NCI-H524 (cell line): ENCODE data around the gene NOTCH3.

Experiments used
- DNase-seq, 2 experiments: peaks; one replicate each; lab custom pipeline; 2025; lab: John Stamatoyannopoulos, UW

NOTCH3 gene

DNA sequence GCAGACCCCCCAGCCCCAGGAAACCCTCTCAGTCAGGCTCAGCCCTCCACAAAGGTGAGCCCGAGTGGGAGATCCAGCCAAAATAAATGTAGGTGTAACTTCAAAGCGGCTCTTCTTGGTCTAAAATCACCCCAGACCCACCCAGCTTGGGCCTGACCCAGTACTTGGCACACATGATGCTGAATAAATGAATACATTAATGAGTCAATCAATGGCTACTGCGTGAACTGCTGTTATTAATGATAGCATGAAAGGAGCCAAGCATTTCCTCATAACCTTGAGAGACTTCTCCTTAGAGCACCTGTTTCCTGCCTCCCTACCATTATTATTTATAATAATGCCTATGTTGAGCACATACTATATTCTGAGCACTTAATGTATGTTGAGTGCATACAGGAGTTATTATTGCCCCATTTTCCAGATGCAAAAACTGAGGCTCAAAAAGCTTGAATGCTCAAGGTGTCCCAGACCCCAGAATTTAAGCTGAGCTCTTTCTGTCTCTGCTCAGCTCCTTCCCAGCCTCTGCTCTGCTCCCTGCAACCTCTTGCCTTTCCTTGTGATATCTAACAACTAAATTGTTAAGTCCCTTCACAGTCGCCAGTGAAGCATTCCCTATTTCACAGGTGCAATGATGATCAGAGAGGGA, 4.3 kb downstream of the NOTCH3 start:
- no peak for DNase-seq

DNA sequence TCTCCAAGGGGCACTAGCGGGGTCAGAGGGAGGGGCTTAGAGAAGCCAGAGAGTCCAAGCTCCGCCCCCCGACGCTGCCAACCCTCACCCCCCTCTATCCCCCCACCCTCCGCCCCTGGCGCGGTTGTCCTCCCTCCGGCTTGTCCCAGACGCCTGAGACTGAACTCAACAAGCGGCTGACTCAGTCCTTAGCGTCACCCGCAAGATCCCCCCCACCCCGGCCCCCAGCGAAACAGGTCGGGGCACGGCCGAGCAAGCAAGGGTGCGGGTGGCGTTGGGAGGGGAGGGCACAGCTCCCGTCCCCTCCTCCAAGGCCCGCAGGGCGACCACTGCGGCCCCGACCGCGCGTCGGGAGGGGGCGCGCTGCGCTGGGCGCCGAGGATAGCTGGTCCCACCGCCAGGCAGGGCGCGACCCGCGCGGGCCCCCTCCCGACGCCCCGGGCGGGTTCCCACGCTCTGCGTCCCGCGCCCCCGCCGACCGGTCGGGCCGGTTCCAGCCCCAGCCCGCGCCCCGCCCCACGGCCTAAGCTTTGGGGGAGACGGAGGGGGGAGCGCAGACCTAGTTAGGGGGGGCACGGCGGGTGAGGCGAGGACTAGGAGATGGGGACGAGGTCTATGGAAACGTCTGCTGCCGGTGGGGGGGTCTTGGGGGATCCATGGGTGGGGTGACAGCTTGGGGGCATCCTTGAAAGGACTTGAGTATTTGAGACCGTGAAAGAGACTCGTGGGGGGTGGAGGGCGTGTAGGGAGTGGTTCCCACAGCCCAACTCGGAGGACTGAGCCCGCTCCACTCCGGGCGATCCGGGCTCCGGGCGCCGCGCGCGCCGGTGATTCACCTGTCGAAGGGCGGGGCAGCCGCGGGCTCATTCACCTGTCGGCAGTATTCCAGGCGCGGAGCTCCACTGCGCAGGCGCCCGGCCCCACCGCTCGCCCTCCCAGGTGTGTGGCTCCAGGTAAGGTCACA, 5.1 kb downstream of the NOTCH3 start:
- DNase-seq: peak in 1 of 2 experiments; percentile 38

- no peak for DNase-seq
Observed at GRCh38 chr19:15194938-15195337, 5.9 kb downstream of the NOTCH3 start.

DNA sequence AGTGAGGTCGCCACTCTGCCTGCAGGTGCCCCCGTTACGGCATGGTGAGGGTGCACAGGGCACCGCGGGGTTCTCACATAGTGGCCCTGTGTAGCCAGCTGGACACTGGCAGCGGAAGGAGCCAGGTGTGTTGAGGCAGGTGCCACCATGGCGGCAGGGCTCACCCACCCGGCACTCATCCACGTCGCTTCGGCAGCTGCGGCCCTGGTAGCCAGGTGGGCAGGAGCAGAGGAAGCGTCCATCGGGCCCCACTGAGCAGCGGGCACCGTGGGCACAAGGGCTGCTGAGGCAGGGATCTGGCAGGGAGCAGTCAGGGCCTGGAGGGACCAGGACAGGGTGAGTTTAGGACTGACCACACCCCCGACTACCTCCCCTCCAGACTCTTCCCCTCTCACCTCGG, 8.8 kb downstream of the NOTCH3 start:
- DNase-seq: no peak

DNA sequence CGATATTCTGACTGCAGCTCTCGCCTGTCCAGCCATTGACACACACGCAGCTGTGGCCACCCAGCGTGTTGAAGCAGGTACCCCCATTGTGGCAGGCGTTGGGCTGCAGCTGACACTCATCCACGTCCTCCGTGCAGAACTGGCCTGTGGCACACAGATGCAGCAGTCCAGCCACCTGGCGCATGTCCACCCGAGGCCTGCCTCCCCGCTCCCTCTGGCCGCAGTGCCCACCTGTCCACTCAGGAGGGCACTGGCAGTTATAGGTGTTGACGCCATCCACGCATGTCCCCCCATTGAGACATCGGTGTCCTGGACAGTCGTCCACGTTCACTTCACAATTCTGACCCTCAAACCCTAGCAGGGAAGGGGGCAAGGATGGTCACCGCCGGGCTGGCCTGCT, 9.3 kb downstream of the NOTCH3 start:
- no peak for DNase-seq

DNA sequence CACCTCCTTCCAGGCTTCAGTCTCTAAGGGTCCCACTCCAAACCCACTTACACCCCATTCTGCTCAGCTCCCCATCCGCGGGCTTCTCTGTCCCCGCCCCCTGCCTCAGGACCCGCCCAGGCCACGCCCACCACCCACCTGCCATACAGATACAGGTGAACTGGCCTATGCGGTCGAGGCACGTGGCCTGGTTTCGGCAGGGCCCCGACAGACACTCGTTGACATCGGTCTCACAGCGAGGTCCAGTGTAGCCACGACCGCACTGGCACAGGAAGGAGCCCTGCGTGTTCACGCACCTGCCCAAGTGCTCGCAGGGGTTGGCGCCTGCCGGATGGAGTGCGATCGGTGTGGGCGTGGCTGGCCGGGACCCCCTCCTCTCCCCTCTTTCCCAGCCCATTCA, 11.9 kb downstream of the NOTCH3 start:
- DNase-seq: no peak

DNA sequence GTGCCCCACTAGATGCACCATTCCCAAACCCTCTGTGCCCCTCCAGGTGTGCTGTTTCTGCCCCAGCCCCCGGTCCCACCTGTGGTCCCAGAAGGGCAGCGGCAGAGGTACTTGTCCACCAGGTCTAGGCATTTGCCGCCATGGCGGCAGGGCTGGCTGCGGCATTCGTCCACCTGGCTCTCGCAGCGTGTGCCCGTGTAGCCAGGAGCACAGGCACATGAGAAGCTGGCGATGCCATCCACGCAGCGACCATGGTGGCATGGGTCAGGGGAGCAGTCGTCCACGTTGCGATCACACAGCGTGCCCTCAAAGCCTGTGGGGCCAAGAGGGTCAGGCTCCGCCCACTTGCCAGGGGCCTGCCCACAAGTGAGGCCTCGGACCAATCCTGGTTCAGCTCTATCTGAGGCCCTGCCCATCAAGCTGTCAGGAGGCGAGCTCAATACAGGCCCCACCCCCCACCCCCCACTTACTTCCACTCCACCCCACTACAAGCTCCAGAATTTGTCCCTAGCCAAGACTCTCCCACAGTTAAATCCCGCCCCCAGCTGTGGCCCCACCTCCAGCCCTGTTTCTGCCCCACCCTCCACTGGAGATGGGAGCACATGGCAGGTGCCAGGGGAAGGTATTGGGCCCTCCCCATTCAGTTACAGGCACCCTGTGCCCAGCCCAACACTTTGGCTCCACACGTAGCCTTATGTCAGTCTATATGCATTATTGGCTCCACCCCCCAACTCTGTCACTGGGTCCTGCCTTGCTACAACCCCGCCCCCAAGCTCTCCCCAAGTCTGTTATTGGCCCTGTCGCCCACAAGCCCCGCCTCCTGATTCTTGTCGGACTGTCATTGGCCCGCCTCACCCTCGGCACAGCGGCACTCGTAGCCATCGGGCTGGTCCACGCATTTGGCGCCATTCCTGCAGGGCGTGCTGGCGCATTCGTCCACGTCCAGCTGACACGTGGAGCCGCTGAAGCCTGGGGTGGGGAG, 13.5 kb downstream of the NOTCH3 start:
- no peak for DNase-seq

- DNase-seq: no peak
Observed at GRCh38 chr19:15185188-15185587, 15.6 kb downstream of the NOTCH3 start.

- no peak for DNase-seq
Observed at GRCh38 chr19:15184776-15185175, 16.0 kb downstream of the NOTCH3 start.

DNA sequence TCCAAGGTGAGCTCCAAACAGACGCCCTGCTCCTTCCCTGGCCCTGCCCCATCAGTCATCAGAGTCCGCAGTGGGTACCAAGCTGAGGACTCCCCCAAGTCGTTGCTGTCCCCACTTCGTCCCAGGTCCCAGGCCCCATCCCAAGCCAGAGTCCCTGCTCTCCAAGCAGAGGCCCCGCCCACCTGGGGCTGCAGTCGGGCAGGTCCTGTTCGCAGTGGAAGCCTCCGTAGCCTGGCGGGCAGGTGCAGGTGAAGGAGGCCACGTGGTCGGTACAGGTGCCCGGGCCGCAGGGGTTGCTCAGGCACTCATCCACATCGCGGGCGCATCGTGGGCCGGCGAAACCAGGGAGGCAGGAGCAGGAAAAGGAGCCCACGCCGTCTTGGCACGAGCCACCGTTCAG, 19.4 kb downstream of the NOTCH3 start:
- DNase-seq: no peak

DNA sequence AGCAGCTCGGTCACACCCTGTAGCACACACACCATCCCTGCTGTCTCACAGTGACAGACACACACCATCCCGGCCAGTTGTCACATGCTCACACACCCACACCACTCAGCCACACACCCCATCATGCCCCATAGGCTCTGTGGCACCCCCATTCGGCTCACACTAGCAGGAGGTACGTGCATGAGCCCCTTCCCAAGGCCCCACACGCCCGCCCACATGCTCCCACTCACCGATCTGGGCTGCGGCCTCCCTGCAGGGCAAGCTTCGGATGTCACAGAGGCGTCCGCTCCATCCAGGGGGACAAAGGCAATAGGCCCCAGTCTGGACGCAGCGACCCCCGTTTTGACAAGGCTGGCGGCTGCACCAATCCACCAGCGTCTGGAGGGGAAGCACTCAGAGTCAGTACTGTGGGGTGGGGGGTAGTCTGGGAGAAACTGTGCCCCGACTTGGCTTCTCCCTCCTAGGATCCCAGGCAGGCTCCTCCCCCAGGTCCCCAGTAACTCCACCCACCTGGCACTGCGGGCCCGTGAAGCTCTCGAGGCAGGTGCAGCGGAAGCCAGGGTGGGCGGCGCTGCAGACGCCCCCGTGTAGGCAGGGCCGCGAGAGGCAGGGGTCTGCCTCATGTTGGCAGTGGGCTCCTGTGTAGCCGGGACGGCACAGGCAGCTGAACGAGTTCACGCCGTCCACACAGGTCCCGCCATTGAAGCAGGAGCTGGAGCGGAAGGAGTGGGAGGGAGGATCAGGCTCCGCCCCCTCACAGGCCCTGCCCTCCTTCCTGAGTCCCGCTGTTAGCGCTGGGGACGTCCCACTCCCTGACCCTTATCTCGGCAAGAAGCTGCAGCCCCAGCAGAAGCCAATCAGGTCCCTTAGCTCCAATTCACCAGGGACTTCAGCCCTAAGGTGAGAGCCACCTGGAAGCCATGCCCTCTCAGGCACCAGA, 20.1 kb downstream of the NOTCH3 start:
- peak; percentile 25 to 53 for DNase-seq

DNA sequence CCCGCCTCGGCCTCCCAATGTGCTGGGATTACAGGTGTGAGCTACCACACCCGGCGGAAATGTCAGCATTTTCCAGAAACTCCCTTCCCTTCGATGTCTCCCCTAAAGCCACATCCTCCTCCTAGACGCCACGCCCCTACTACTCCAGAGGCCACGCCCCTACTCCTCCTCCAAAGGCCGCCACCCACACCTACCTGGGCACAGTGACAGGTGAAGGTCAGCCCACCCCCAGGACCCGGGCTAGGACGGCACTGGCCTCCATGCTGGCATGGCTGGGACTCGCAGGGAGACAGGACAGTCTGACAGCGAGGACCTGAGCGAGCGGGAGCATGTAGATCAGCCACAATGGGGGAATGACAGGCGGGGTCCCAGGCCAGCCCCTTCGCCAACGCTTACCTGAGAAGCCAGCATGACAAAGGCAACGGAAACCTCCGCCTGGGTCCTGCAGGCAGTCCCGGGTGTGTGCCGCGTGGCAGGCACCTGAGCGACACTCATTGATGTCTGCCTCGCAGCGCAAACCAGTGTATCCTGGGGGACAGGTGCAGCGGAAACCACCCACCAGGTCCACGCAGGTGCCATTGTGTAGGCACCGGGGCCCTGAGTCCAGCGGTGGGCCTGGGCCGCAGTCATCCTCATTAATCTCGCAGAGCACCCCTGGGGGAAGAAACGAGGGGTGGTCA, 22.0 kb downstream of the NOTCH3 start:
- no peak for DNase-seq

DNA sequence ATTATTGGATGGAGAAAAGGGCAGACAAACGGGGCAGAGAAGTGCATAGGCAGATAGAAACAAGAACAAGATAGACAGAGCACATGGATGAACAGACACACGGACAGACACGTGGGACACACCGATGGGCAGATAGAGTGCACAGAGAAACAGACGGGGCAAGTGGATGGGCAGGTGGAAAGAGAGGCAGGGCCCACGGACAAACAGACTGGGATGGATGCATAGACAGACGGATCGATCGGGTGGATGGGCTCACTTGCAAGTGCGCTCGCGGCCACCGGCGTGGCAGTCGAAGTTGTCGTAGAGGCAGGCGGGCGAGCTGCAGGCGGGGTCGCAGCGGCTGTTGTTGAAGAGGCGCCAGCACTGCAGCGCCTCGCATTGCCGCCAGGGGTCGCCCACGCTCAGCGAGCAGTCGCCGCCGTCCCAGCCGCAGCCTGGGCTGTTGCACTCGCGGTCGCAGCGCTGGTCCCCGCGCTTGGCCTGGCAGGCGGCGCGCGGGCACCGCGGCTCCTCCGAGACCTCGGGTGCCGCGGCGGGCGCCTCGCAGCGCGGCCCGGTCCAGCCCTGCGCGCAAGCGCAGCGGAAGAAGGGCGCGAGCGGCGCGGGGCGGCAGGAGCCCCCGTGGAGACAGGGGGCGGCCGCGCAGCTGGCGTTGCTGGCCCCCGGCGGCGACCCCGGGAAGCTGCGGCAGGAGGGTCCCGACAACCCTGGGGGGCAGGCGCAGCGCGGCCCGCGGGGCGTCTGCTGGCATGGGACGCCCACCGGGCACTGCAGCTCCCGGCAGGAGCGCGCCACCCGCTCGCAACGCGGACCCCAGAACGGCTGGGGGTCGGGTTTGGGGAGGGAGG, 23.3 kb downstream of the NOTCH3 start:
- peak; percentile 67 to 86 for DNase-seq

GRCh38 chr19:15175609-15176008, 25.2 kb downstream of the NOTCH3 start:
- DNase-seq: no peak

GRCh38 chr19:15173746-15174404, 26.9 kb downstream of the NOTCH3 start:
- DNase-seq: peak; percentile 25 to 69

DNA sequence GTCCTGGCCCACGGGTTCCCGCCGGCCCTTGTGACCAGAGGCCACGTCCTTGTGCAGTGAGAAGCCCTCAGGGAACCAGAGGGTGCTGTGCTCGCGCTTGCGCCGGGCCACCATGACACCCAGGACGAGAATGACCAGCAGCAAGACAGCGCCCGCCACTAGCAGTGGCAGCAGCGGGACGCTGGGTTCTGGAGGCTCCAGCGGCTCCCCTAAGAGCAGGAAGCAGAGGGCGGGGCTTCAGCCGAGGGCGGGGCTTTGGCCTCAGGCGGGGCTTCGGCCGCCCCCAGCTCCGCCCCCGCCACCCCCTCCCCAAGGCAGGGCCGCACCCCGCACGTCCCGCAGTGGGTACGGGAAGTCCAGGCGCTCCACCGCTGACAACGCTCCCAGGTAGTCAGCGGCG, 30.4 kb downstream of the NOTCH3 start:
- no peak for DNase-seq

DNA sequence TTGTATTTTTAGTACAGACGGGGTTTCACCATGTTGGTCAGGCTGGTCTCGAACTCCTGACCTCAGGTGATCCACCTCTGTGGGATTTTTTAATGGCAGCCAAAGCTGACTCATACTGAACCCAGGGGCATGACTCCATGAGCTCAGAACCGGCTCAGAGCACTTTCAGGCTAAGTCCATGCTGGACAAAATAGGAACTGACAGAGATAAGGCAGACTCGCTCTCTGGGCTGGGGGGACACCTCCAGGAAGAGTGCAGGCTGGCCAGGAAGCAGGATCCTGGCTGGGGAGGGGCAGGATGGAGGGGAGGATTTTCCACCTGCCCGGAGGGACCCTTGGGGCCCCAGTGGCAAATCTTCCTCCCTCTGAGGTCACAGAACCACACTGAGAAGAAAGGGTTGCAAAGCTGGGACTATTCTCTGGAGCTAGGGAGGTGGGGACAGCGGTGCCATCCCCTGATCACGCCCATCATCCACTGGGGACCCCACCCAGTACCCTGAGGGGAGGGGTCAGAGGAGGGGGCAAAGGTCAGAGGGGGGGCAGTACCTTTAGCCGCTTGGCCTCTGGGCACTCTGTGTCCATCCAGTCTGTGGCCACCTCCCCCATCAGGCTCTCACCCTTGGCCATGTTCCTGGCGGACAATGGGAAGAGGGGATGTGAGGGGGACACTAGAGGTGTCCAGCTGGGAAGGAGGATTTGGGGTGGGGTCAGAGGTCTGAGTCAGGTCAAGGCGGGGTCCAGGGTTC, 31.1 kb downstream of the NOTCH3 start:
- DNase-seq: no peak

GRCh38 chr19:15166700-15167099, 34.1 kb downstream of the NOTCH3 start:
- DNase-seq: no peak
